Stimulated activated CD8-positive, alpha-beta memory T cell treated with anti-CD3 and anti-CD28 coated beads, Interleukin-12 subunit alpha, Interleukin-12 subunit beta, amount 100 ng/mL, for 4 hours (primary cell): ENCODE data around the gene PPP1R14B.
A peak's percentile ranks its signal among the peaks of the same experiment; 100 is the strongest.

Experiments used
- DNase-seq: peaks from one replicate; pipeline ENCODE4 v3.0.0-alpha.2; 2020; ENCODE audit warnings: low read depth

PPP1R14B gene

DNA sequence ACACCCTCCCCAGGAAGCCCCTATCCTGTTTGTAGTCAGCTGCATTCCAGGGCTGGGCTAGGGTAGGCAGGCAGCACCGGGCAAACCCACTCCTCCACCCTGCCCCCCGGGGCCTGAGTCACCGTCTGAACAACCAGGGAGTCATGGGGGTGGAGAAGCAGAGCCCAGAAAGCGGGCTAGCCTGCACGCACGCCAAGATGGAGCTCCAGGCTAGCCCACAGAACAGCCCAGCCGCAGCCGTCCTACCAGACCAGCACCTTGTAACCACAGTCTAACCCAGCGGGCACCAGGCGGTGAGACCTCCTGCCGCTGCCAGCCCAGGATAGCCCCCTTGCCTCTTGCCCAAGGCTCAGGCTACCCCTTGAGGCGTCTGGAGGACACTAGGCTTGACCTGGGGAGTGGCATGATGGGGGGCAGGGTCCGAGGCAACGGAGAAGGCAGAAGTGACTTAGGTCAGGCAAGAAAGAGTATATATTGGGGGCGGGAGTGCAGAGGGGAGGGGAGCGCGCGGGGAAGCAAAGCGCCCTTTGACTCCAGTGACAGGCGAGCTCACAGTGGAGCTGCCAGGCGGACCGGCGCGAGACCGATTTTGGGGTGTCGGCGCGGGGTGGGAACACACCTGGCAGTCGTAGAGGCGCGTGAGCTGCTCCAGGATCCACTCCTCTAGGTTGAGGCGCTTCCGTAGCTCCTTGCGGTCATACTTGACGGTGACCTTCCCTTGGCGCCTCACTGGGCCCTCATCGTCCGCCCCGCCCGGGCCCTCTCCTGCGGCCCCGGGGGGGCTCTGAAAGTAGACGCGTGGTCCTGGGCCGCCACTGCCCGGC, 734 bp downstream of the PPP1R14B start:
- DNase-seq, result peak; percentile 74

DNA sequence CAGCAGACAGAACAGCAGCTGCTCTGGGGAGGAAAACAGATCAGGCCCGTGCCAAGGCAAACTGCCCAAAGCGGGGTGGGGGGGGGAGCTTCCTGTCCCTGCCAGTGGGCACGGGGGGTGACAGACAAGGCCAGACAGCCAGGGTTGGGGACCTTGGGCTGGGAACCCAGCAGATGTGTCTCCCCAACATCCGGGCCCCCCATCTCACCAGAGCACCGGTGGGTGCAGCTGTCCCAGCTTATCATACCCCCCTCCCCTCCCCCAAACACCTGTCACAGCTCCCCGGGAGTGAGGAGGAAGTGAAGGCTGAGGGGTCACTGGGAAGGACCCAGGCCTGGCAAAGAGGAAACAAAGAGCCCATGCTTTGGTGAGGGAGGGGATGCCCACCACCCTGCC, 1.3 kb downstream of the PPP1R14B start:
- peak; percentile 35 for DNase-seq

DNA sequence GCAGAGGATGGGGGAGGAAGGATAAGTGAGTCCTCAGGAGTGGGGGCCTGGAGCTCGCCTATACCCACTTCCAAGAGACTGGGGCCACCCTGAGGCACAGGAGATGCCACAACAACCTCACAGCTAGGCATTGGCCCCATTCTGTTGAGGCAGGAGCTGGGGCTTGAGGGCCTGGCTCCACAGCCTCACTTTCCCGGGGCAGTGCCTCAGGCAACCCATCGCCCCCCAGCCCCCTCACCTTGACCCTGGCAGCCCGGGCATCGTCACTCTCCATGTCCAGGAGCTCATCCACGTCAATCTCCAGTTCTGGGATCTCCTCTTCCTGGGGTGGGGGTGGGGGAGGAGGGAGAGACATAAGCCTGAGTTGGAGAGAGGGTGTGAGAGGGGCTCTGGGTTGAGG, 1.8 kb downstream of the PPP1R14B start:
- DNase-seq, result no peak

DNA sequence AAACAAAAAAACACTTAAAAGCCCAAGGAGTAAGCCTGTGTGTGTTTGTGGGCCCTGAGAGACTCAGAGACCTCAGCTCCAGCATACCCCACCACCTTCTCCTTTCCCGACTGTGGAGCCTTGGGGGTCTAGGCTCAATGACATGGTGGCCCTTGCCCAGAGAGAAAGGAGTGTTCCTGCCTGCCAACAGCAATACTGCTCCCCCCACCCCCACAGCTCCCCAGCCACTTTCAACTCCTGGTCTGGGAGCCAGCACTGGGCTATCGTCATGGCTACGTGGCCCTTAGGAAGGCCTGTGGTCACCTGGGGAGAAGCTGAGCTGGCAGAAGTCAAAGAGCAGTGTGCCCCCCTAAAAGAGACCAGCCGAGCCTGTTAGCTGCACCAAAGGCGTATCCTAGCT, 2.6 kb downstream of the PPP1R14B start:
- DNase-seq, result no peak

DNA sequence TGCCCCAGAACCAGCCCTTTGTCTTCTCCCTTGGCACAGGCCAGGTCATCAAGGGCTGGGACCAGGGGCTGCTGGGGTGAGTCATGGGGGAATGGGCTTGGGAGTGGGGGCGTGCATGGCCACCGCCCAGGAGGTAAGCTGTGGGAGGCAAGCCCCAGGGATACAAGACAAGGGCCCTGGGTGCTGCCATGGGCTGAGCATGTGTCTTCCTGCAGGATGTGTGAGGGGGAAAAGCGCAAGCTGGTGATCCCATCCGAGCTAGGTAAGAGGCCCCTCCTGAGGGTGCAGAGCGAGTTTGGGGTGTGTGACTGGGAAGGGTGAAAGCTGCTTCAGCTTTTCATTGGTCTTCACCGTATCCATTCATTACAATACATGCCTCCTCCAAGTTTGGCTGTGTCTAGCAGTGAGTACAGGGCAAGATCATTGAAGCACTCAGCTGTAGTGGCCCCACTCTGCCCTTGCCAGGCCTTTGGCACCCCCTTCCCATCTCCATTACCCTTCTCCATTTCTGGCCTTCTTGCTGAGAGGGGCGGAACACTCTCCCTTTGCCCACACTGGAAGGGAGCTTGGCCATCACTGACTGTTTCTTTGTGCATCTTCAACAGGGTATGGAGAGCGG, 3.4 kb downstream of the PPP1R14B start:
- DNase-seq, result no peak

DNA sequence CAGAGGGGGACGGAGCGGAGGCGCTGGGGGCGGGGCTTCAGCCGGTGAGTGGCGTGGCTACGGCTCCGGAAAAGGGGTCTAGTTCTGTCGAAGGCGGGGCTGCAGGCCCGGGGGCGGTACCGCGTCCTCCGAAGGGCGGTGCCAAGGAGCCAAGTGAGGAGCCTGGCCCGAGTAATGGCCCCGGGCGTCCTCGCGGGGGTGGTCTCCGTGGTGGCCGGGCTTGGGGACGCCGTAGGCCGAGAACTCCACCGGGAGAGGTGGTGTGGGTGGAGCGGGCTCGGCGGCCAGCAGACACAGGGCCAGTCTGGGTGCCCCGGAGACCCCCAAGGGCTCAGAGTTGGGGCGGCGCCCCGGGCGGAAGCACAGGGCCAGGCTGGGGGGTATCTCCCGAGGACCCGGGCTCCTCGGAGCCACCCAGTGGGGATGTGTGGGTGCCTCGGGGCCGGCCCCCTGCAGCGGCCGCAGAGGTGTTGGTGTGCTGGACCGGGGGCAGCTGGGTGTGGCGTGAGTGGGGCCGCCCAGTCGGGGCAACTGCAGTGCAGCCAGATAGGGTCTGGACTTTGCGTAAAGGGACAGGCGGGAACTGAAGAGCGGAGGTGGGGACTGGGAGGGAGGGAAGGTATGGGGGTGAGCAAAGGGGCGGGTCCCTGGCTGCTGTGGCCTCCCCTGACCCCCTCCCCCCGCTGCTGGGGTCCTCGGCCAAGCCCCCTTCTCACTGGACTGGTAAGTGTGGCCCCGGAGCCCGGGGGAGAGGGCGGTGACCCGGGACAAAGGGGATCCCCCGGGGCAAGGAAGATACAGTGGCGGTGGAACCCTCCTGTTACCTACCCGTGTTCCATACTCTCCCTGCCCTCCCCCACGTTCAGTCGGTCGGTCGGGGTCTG, 5.0 kb downstream of the PPP1R14B start:
- DNase-seq, result no peak

DNA sequence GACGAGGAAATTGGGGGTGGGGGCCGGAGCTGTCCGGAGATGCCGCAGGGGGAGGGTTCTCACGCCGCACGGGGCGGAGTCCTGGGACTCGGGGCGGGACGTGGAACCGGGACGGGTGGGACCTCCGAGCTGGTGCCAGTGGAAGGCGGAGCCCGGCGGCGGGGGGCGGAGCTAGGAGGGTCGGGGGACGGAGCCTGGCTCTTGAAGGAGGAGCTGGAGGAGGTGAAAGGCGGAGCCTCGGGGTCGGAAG, 5.6 kb downstream of the PPP1R14B start:
- DNase-seq, result peak; percentile 100

DNA sequence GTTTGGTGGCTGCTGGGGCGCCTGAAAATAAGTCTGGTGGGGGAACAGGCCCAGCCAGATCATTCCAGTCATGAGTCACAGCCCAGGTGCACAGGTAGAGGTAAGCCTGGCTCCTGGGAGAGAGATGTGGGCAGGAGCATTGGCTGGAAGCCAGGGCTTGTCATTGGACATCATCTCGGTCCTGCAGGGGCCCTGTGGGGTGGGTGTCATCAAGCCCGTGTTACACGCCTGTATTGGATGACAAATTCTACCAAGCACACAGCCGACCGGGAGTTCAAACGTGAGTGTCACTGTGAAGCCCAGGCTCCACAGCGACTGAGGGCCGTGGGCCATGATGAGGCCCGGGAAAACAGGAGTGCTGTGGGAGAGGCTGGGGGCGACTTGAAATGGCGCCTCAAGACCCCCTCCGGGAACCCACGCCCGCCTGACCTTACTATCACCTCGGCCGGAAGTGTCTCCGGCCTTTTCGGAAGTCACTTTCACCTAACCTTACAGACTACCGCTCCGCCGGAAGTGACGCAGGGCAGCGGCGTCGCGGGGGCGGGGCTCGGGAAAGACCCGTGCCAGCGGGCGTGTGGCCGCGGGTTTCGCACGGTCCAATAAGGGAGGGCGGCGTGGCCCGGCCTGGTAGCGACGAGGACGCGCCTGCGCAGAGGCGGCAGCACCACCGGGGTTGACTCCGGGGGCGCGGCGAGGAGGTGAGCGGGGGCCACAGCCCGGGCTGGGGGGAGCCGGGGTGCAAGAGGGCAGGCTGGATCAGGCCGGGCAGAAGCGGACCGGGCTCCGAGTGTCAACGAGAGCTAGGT, 6.1 kb downstream of the PPP1R14B start, which contains the start of gene FKBP2:
Gene FKBP2 (plus strand): TSS at position 661 of the 806 bp plus-strand sequence. CDS start 1,293 bp downstream, outside the sequence.
- DNase-seq, result peak; percentile 97

DNA sequence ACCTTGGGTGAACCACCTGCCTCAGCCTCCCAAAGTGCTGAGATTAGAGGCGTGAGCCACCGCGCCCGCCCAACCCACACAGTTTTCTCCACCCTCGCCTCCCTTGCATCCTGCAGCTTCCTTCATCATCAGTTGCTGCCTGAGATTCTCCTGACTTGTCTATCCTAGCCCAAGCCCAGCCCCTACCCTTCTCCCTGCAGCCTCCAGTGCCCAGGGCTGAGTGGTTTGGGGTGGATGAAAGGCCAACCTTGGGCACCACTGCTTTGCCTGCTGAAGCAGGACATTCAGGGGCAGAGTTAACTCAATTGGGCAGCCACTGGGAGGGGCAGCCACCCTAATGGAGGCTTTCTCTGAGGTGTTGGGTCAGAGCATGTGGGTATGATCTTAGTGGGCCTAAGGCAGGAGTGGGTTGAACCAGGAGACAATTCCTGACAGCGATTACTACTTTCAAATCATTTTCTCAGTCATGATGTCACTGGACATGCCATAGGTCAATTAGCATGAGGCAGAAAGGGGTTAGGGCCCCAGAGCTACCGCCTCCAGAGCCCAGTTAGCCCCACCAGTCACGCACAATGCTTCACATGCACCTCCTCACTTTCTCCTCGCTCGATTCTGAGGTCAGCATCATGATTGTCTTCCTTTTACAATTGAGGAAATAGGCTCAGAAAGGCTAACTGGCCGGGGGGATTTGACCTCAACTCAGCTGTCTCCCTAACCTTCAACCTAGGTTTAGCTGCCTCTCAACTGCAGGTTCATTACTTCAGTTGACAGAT, 6.9 kb downstream of the PPP1R14B start:
- no peak for DNase-seq

DNA sequence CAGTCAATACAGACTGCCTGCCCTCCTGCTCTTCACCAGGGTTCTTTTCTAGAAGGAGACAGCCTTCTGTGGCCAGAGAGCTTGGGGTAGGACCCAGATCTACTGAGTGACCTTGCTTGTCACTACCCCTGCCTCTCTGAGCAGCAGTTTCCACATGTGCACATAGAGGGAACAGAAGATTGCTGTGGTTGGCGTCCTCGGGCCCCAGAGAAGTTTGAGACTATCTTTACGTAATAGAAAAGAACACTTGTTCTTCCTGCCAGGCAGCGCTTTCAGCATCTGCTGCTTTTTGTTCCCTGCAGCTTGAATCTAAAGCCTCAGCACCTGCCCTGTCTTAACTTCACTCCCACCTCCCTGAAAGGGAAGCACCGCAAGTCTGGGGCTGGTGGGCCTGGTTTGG, 7.7 kb downstream of the PPP1R14B start:
- no peak for DNase-seq

DNA sequence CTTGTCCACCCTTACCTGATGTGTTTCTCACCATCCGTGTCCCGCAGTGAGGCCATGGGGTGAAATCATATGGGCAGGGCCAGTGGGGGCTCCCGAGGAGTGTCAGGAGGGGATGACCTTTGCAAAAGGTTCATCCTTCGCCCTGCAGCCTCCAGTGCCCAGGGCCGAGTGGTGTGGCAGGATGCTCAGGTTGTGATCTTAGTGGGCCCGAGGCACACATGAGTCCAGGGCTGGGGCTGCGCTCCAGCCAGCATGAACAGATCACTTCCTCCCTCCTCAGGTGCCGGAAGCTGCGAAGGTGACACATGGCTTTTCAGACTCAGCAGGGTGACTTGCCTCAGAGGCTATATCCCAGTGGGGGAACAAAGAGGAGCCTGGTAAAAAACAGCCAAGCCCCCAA, 8.7 kb downstream of the PPP1R14B start:
- DNase-seq, result no peak

DNA sequence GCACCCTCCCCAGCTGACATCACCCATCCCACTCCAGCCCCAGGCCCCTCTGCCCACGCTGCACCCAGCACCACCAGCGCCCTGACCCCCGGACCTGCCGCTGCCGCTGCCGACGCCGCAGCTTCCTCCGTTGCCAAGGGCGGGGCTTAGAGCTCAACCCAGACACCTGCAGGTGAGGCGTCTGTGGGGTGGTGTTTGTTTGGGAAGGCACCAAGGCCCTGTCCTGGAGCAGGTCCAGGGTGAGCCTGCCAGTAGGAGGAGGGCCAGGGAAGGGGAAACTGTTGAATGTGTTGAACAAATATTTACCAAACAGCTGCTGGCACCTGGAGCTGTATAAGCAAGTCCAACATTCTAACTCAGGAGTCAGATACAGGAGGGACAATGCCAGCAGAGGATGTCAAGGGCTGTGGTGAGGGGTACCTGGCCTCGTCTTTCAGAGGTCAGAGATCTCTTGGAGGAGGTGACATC, 9.2 kb downstream of the PPP1R14B start:
- DNase-seq, result no peak

DNA sequence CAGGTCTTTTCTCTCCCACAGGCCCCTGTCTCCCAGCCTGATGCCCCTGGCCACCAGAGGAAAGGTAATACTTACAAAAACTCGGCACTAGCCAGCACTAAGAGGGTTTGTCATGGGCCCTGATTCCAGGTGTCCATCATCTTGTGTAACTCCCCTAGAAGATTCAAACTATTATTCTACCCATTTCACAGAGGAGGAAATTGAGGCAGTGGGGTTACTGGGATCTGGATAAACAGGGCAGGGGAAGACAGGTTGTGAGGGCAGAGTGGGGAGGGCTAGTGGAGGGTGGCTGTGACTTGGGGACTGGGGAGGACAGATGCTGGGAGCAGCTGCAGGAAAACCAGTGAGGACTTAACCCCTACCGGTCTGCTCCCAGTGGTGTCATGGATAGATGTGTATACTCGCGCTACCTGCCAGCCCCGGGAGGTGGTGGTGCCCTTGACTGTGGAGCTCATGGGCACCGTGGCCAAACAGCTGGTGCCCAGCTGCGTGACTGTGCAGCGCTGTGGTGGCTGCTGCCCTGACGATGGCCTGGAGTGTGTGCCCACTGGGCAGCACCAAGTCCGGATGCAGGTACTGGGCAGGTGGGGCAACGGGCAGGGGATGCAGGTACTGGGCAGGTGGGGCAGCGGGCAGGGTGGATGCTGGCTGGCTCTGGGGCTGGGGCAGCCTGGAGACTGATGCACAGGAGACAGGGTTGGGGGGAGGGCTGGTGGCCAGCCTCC, 11.1 kb downstream of the PPP1R14B start:
- DNase-seq, result no peak

DNA sequence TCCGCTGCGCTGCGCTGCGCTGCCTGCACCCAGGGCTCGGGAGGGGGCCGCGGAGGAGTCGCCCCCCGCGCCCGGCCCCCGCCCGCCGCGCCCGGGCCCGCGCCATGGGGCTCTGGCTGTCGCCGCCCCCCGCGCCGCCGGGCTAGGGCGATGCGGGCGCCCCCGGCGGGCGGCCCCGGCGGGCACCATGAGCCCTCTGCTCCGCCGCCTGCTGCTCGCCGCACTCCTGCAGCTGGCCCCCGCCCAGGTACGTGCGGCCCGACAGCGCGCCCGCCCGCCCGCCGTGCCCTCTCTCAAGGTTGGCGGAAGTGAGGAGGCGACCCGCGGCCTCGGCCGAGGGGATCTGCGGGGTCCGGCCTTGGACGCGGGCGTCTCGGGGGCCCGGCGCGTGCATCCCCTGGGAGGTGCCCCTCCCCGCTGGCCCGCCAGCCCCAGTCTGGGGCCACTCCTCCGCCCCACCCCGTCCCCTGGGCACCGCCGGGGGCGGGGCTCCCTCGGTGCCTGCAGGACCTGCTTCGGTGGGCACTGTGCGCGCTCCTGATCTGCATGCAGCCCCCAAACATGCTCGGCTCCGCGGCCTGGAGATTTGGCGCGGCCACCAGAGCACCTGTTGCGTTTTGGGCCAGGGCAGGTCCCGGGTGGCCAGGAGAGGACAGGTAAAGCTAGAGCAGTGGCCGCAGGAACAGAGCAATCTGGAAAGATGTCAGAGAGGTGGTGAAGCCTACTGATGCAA, 11.9 kb downstream of the PPP1R14B start:
- peak; percentile 43 for DNase-seq

DNA sequence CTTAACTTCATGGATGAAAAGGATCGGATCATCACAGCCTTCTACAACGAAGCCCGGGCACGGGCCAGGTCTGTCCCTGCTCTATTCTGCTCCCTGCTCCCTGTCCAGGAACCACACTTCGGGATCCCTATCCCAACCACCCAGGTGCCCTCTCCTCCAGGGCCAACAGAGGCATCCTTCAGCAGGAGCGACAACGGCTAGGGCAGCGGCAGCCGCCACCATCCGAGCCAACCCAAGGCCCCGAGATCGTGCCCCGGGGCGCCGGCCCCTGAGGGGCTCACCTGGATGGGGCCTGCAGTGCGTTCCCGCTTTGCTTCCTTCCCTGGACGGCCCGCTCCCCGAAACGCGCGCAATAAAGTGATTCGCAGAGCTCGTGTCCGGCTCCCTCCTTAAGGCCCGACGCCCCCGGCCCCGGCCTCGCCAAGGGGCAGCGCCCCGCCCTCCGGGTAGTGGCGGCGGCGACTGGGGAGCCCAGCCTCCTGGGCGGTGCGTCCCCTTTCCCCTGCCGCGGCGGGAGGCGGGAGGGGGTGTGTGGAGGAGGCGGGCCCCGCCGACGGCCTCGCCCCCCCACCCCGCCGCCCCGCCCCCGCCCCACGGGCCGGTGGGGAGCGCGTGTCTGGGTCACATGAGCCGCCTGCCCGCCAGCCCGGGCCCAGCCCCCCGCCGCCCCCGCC, 12.7 kb downstream of the PPP1R14B start, which contains the start of gene VEGFB:
Gene VEGFB (plus strand): TSS at position 672 of the 674 bp plus-strand sequence. CDS start 250 bp downstream, outside the sequence.
- DNase-seq, result peak; percentile 71

DNA sequence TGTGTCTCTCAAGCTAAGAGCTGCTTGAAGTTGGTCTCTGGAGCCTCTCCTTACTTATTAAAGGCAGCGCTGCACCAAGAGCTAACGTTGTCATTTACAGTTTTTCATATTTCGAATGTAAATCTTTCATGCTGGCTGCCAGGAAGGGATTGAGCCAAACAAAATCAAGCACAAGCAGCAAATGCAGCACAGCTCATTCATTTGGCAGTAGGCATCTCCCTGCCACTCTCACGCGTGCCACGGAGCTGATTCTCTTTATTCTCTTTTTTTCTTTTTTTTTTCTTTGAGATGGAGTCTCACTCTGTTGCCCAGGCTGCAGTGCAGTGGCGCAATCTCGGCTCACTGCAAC, 13.8 kb downstream of the PPP1R14B start:
- no peak for DNase-seq

DNA sequence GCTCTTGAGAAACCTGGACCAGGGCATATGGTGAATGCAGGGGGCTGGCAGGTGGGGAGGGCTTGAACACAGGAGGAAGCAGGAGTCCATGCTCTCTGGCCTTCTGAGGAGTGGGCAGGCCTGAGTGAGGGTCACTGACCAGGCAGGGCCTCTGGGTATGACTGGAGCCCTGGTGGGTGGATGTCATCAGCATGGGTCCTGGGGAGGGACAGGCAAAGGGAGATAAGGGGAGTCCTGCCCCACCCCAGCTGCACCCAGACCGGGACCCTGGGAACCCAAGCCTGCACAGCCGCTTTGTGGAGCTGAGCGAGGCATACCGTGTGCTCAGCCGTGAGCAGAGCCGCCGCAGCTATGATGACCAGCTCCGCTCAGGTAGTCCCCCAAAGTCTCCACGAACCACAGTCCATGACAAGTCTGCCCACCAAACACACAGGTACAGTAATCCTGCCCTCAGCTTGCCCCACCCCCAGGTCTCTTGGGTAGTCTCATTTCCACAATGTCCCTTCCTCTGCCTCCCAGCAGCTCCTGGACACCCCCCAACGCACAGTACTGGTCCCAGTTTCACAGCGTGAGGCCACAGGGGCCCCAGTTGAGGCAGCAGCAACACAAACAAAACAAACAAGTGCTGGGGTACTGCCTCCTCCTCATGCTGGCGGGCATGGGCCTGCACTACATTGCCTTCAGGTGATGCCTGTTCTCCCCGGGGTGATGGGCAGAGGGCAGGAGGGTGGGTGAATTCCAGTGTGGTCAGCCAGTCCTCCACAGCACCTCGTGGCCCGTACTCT, 14.4 kb downstream of the PPP1R14B start:
- no peak for DNase-seq

DNA sequence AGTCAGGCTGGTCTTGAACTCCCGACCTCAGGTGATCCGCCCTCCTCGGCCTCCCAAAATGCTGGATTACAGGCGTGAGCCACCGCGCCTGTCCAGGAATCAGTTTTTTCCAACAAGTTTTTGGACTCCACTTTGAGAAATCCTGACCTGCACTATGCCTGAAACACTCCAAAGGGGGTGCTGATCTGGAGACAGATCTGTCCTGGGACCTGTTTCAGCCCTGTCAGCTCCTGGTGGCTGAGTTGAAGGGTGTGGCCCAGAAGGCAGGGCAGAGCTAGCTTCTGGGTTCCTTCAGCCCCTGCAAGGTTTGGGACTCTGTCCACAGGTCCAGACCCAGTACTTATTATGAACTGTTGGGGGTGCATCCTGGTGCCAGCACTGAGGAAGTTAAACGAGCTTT, 15.2 kb downstream of the PPP1R14B start:
- no peak for DNase-seq
